IPS DF 19.7 (cell line): Measurements from ENCODE around the gene PIMREG.

ENCODE experiments used
- DNase-seq: peaks from one replicate; pipeline ENCODE4 v3.0.0-alpha.2; 2013; ENCODE audit warnings: low read depth, low spot score

Gene PIMREG

GRCh38 chr17:6461792-6462524 is 17.7 kb downstream of the PIMREG start:
- no peak for DNase-seq

GRCh38 chr17:6462692-6463091 is 18.4 kb downstream of the PIMREG start:
- no peak for DNase-seq

GRCh38 chr17:6463616-6464445 is 19.6 kb downstream of the PIMREG start:
- no peak for DNase-seq

GRCh38 chr17:6464446-6465041 is 20.3 kb downstream of the PIMREG start:
- DNase-seq, result no peak

- no peak for DNase-seq
Measured at GRCh38 chr17:6465206-6466003, 21.1 kb downstream of the PIMREG start.

- no peak for DNase-seq
Measured at GRCh38 chr17:6467567-6467966, 23.3 kb downstream of the PIMREG start.

- no peak for DNase-seq
Measured at GRCh38 chr17:6468051-6468790, 24.0 kb downstream of the PIMREG start.

GRCh38 chr17:6470146-6470718 is 26.0 kb downstream of the PIMREG start:
- DNase-seq, result no peak

- DNase-seq, result no peak
Measured at GRCh38 chr17:6470751-6471521, 26.7 kb downstream of the PIMREG start.

- no peak for DNase-seq
Measured at GRCh38 chr17:6471531-6472465, 27.5 kb downstream of the PIMREG start.

GRCh38 chr17:6472517-6472916 is 28.3 kb downstream of the PIMREG start:
- DNase-seq, result no peak

GRCh38 chr17:6473128-6473767 is 29.0 kb downstream of the PIMREG start:
- DNase-seq, result no peak

- no peak for DNase-seq
Measured at GRCh38 chr17:6474376-6474775, 30.1 kb downstream of the PIMREG start.

GRCh38 chr17:6474906-6475305 is 30.7 kb downstream of the PIMREG start:
- DNase-seq, result no peak

GRCh38 chr17:6475411-6475810 is 31.2 kb downstream of the PIMREG start:
- DNase-seq, result no peak

- DNase-seq, result no peak
Measured at GRCh38 chr17:6476076-6476809, 32.0 kb downstream of the PIMREG start.

- no peak for DNase-seq
Measured at GRCh38 chr17:6476810-6477179, 32.5 kb downstream of the PIMREG start.
